HG03457 (cell line): ENCODE data around the gene OR8B12.
"Not testable (repeated sequence)": the region's sequence is repeated elsewhere in the genome, so short reads cannot be mapped to it uniquely, and the experiment has no call there.

ENCODE experiments used
- ATAC-seq: cut with Tn5 transposase; IDR thresholded peaks from one replicate; pipeline ENCODE4 v1.9.1; 2021; ENCODE audit warnings: moderate number of reproducible peaks; ENCODE audit not compliant: unreplicated experiment

OR8B12 gene

GRCh38 chr11:124533626-124534025 is 9.8 kb downstream of the OR8B12 start:
- ATAC-seq: no peak

GRCh38 chr11:124520550-124520854 is 23.0 kb downstream of the OR8B12 start:
- no peak for ATAC-seq

- no peak for ATAC-seq
These were observed 23.5 kb downstream of the OR8B12 start for GRCh38 chr11:124519850-124520549.

- ATAC-seq: no peak
These were observed 24.4 kb downstream of the OR8B12 start for GRCh38 chr11:124518989-124519451.

DNA sequence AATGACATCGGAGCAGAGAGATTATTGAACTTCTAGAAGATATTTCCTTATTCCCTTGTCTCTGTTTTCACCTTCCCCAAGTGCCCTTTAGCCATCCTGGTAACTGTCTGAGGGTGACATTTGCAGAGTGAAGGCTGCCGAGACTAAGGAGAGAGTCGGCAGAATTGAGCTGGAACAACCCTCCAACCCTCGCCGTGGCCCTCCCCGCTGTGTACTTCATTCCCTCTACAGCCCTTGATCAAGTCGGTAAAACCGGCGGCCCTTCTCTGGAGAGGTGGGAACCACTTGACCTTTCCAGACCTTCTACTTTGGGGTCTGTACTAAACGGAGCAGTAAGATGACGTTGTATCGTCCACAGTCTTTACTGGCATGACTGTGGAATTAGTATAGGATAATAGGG is 26.1 kb downstream of the OR8B12 start:
- no peak for ATAC-seq

GRCh38 chr11:124514675-124515074 is 28.8 kb downstream of the OR8B12 start:
- ATAC-seq: not testable (repeated sequence)

GRCh38 chr11:124514131-124514530 is 29.3 kb downstream of the OR8B12 start:
- no peak for ATAC-seq

DNA sequence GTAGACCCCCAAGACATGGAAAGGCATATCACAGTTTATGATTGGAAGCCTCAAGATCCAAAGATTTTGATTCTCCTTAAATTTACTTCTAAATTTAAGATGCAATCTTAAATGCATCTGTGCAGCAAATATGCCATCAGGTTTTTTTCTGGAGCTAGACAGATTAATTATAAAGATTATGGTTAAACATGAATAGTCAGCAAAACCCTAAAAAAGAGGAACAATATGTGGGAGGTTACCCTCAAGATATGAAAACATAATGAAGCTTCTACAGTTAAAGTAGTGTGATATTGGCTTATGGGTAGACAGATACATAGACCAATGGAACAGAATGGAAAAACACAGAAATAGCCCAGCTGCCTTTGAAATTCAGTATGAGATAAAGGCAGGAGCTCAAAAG is 31.7 kb downstream of the OR8B12 start:
- no peak for ATAC-seq

DNA sequence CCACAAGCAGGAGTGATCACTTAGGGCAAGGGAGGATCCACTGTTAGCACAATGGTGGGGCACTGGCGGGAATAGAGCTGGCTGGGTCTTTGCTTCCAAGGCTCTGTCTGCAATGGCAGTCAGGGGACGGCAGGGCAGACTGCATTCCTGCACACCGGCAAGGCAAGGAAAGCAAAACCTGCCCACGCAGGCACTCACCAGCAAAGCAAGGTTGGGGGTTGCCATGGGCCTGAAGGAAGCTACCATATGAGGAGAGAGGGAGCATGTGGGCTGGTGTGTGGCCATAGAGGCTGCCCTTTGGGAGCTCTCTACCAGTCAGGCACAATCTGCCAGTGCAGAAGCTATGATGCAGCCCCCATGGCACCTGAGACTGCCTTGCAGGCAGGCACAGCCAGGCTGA is 33.2 kb downstream of the OR8B12 start:
- no peak for ATAC-seq

DNA sequence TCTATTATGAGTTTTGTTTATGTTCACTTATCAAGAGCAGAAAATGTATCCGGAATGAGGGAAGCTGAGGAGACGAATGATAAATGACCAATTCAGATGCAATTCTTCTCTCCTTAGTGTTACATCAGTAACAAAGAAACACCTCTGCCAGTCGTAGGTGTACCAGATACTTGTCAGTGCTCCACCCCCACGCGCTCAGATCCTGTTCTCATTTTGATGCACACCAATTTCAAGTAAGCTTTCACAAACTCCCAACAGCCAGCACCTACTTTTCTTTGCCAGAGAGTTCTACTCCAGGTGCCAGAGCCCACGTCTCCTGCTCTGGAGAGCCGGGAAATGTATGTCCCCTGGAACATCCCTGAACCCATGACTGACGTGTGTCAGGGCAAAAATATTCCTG is 43.7 kb downstream of the OR8B12 start:
- no peak for ATAC-seq

- ATAC-seq: no peak
These were observed 50.3 kb downstream of the OR8B12 start for GRCh38 chr11:124493016-124493655.
